Measurements from ENCODE around the gene WDR18. TPM values are rescaled to one million over a fixed set of nuclear protein-coding genes. Genes with fewer than 3 reads are reported as not detected.
A peak's percentile ranks its signal among the peaks of the same experiment; 100 is the strongest.

The WDR18 gene
- total RNA-seq, 1 experiment from 2014 or later, result 96.8 TPM

DNA sequence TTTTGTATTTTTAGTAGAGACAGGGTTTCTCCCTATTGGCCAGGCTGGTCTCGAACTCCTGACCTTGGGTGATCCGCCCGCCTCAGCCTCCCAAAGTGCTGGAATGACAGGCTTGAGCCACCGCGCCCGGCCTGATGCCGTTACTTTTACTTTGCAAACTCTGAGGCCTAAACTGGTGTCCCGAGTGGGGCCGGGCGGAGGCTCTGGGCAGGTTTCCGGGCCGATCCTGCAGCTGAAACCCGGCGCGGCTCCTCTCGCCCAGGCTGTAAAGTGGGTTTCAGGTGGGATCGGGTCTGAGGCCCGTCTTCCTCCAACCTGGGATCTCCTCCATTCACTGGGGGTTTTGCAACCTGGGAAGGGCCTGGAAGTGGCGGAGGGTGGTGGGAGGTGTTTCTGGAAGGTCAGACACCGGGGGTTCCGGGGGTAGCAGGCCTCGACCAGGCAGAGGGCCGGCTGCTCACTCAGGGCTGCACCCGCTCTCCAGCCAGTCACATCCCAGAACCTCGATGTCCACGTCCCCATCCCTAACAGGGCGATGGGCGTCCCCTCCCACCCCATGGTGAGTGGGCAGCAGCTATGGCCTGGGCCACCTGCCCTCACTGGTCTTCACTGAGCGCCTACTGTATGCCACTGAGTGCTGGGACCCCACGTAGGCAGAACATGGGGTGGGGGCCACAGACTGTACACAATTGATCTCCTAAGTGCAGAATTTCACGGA is 21.3 kb upstream of the WDR18 start:
- Histone ChIP-seq H3K4me1 (peaks cover 55% of the 10 kb centered on the region), H3K36me3 (ENCODE audit: control insufficient read depth, insufficient read depth, low read length) (peaks cover 20% of the 10 kb centered on the region), H3K4me3 (ENCODE audit: low read depth, low read length) (no peak overlapping the region), H3K9me3 (no peaks in the 10 kb centered on the region), H3K27me3 (replicated peaks; ENCODE audit: control insufficient read depth, insufficient read depth, low read length) (no peaks in the 10 kb centered on the region)
- H3K36me3 Mint-ChIP-seq (ENCODE audit: insufficient read depth, unreplicated experiment), result peaks cover 96% of the 10 kb centered on the region
- intact Hi-C loops (cut with micrococcal nuclease; ENCODE audit: unreplicated experiment), result no loop called here
- DNase-seq, result no peak
- ChIA-PET CTCF (interaction anchor here (0.6 to 1.0 kb wide), 2 partner anchors 21 to 296 kb away, joined by 4 to 5 read pairs; partner anchors contain the start of gene WDR18), POLR2A (no interaction called here)
- H3K9me3 Mint-ChIP-seq (ENCODE audit: unreplicated experiment), result no peaks in the 10 kb centered on the region
- TF ChIP-seq, protein P1, sequence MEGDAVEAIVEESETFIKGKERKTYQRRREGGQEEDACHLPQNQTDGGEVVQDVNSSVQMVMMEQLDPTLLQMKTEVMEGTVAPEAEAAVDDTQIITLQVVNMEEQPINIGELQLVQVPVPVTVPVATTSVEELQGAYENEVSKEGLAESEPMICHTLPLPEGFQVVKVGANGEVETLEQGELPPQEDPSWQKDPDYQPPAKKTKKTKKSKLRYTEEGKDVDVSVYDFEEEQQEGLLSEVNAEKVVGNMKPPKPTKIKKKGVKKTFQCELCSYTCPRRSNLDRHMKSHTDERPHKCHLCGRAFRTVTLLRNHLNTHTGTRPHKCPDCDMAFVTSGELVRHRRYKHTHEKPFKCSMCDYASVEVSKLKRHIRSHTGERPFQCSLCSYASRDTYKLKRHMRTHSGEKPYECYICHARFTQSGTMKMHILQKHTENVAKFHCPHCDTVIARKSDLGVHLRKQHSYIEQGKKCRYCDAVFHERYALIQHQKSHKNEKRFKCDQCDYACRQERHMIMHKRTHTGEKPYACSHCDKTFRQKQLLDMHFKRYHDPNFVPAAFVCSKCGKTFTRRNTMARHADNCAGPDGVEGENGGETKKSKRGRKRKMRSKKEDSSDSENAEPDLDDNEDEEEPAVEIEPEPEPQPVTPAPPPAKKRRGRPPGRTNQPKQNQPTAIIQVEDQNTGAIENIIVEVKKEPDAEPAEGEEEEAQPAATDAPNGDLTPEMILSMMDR (IDR thresholded peaks at IDR 0.05; ENCODE audit: insufficient read depth in 1 of 2, low read depth in 1 of 2, low read length in 1 of 2, severe bottlenecking in 1 of 2, unreplicated experiment in 1 of 2), result no peak
- BruUV-seq (replicated peaks), result no TSS peak
- H3K27ac Mint-ChIP-seq (ENCODE audit: unreplicated experiment), result peak overlapping the region; percentile 90
- peak overlapping the region; percentile 65 for H3K4me3 Mint-ChIP-seq (ENCODE audit: unreplicated experiment)
- peaks cover 20% of the 10 kb centered on the region for H3K4me1 Mint-ChIP-seq (ENCODE audit: low read depth, unreplicated experiment)
- no peaks in the 10 kb centered on the region for H3K27me3 Mint-ChIP-seq (ENCODE audit: insufficient read depth, unreplicated experiment)

DNA sequence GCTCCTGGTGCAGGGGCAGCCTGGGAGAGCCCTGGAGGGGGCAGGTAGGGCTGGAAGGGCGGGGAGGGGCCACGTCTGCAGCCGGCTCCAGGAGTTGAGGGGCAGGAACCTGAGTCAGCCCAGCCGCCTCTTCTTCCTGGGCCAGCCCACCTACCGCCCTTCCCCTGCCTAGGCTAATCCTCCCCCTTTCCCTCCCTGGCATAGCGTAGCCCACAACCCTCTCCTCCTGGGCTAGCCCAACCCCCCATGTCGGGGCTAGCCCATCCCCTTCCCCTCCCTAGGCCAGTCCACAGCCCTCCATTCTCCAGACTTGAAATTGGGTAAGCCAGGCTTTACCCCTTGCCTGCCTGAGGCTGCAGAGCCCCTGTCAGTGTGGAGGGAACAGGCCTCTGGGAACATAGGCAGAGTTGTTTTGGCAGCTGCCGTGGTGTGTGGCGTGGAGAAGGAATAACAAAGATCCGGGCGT is 20.6 kb upstream of the WDR18 start:
- H3K4me3 ChIP-seq (ENCODE audit: low read depth, low read length), result no peak overlapping the region
- no peaks in the 10 kb centered on the region for H3K27me3 Mint-ChIP-seq (ENCODE audit: insufficient read depth, unreplicated experiment)
- intact Hi-C loops (cut with micrococcal nuclease; ENCODE audit: unreplicated experiment), result no loop called here
- peaks cover 100% of the 10 kb centered on the region for H3K36me3 Mint-ChIP-seq (ENCODE audit: insufficient read depth, unreplicated experiment)
- H3K4me1 ChIP-seq, result peaks cover 48% of the 10 kb centered on the region
- no TSS peak for BruUV-seq (replicated peaks)
- CTCF ChIA-PET, result no interaction called here
- H3K36me3 ChIP-seq (ENCODE audit: control insufficient read depth, insufficient read depth, low read length), result peaks cover 22% of the 10 kb centered on the region
- no peak for DNase-seq
- no peaks in the 10 kb centered on the region for H3K9me3 Mint-ChIP-seq (ENCODE audit: unreplicated experiment)
- TF ChIP-seq, protein P1 (IDR thresholded peaks at IDR 0.05; ENCODE audit: insufficient read depth in 1 of 2, low read depth in 1 of 2, low read length in 1 of 2, severe bottlenecking in 1 of 2, unreplicated experiment in 1 of 2), result no peak
- peak overlapping the region; percentile 19 for H3K27ac Mint-ChIP-seq (ENCODE audit: unreplicated experiment)
- H3K9me3 ChIP-seq, result no peaks in the 10 kb centered on the region
- no peaks in the 10 kb centered on the region for H3K27me3 ChIP-seq (replicated peaks; ENCODE audit: control insufficient read depth, insufficient read depth, low read length)
- H3K4me1 Mint-ChIP-seq (ENCODE audit: low read depth, unreplicated experiment), result peaks cover 20% of the 10 kb centered on the region
- POLR2A ChIA-PET, result no interaction called here
- no peak overlapping the region for H3K4me3 Mint-ChIP-seq (ENCODE audit: unreplicated experiment)

DNA sequence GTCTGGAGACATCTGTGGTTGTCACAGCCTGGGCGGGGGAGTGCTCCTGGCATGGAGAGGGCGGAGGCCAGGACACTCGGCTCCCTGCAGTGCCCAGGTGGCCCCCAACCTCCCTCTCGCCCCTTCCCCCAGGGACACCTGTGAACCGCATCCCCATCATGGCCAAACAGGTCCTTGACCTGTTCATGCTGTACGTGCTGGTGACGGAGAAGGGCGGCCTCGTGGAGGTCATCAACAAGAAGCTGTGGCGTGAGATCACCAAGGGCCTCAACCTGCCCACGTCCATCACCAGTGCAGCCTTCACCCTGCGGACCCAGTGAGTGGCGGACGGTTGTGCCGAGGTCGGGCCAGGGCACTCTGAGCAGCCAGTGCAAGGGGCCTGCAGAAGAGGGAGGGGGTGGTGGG is 20.0 kb upstream of the WDR18 start:
- H3K9me3 ChIP-seq, result no peaks in the 10 kb centered on the region
- Mint-ChIP-seq H3K9me3 (ENCODE audit: unreplicated experiment) (no peaks in the 10 kb centered on the region), H3K27ac (ENCODE audit: unreplicated experiment) (no peak overlapping the region), H3K27me3 (ENCODE audit: insufficient read depth, unreplicated experiment) (no peaks in the 10 kb centered on the region), H3K4me3 (ENCODE audit: unreplicated experiment) (no peak overlapping the region), H3K36me3 (ENCODE audit: insufficient read depth, unreplicated experiment) (peaks cover 100% of the 10 kb centered on the region), H3K4me1 (ENCODE audit: low read depth, unreplicated experiment) (peaks cover 20% of the 10 kb centered on the region)
- POLR2A ChIA-PET, result no interaction called here
- H3K36me3 ChIP-seq (ENCODE audit: control insufficient read depth, insufficient read depth, low read length), result peaks cover 23% of the 10 kb centered on the region
- H3K4me3 ChIP-seq (ENCODE audit: low read depth, low read length), result no peak overlapping the region
- TF ChIP-seq, protein P1 (IDR thresholded peaks at IDR 0.05; ENCODE audit: insufficient read depth in 1 of 2, low read depth in 1 of 2, low read length in 1 of 2, severe bottlenecking in 1 of 2, unreplicated experiment in 1 of 2), result no peak
- no peak for DNase-seq
- CTCF ChIA-PET, result no interaction called here
- no TSS peak for BruUV-seq (replicated peaks)
- intact Hi-C loops (cut with micrococcal nuclease; ENCODE audit: unreplicated experiment), result no loop called here
- H3K27me3 ChIP-seq (replicated peaks; ENCODE audit: control insufficient read depth, insufficient read depth, low read length), result no peaks in the 10 kb centered on the region
- peaks cover 42% of the 10 kb centered on the region for H3K4me1 ChIP-seq
